Psoas muscle (tissue), 8 donors: ENCODE data around the gene PSD4. TPM values are rescaled to one million over a fixed set of nuclear protein-coding genes. Genes with fewer than 3 reads are reported as not detected.

Experiments
- ATAC-seq, 4 donors: fragments of 200-7000 bp; cut with Tn5 transposase; one replicate each; pipeline ENCODE4 v1.9.1; 2020; ENCODE audit warnings: moderate library complexity in 3 of 4, mild to moderate bottlenecking in 2 of 4
- DNase-seq, 2 donors: peaks; one replicate each; pipeline ENCODE4 v3.0.0-alpha.2; 2020
- H3K27ac ChIP-seq: fragments of 200-600 bp; one replicate; pipeline ENCODE4 v1.8.0; 2022
- H3K27me3 ChIP-seq, 3 donors: fragments of 200-600 bp in 1 of 3; one replicate each; pipeline versions ENCODE4 v1.6.1 to v1.8.0; 2013 to 2022; ENCODE audit warnings: low read length in 2 of 3, mild to moderate bottlenecking in 2 of 3, moderate library complexity in 1 of 3; ENCODE audit not compliant: insufficient read depth in 3 of 3
- H3K36me3 ChIP-seq, 2 donors: fragments of 200-600 bp in 1 of 2; one replicate each; pipeline versions ENCODE4 v1.6.1 to v1.8.0; 2013 to 2022; ENCODE audit warnings: low read depth in 1 of 2, mild to moderate bottlenecking in 1 of 2, moderate library complexity in 1 of 2; ENCODE audit not compliant: insufficient read depth in 1 of 2
- H3K4me1 ChIP-seq: fragments of 200-600 bp; one replicate; pipeline ENCODE4 v1.8.0; 2022
- H3K4me3 ChIP-seq: fragments of 200-600 bp; one replicate; pipeline ENCODE4 v1.8.0; 2022; ENCODE audit warnings: mild to moderate bottlenecking
- H3K9me3 ChIP-seq: fragments of 200-600 bp; one replicate; pipeline ENCODE4 v1.8.0; 2022
- WGBS, 3 donors: extraction: QIAGEN DNeasy Blood & Tissue Kit; methylation state at CpG; one replicate each; pipeline versions ENCODE4 v1.1.6 to v1.1.7; 2013; 5-methylcytosine and 5-hydroxymethylcytosine counted together
- intact Hi-C, 2 donors: fragments of 100-400 bp; cut with DNase I; formaldehyde crosslinking; loops; one replicate each; pipeline versions ENCODE4 v1.11.0 to v1.14.2; 2022
- polyA plus RNA-seq, 3 donors: library from polyadenylated mRNA; stranded (reverse); fragments of 200-250 nt; gene quantifications; one replicate each; pipeline ENCODE4 v1.2.3, GENCODE V29; 2013
- total RNA-seq, 4 donors: library from RNA; stranded (reverse); fragmentation: NEBNext Ultra II Directional in 2 of 4; extraction: Animal tissue kit (Norgen Biotek cat#: 25700) in 2 of 4; gene quantifications; one replicate each; pipeline versions ENCODE4 v1.2.1 to v1.2.4, GENCODE V29; 2021 to 2023
- TF ChIP-seq, protein P1 (sequence below): fragments of 200-600 bp; IDR thresholded peaks from one replicate; pipeline ENCODE4 v1.8.0; 2022; ENCODE audit warnings: antibody characterized with exemption
- donor health status: healthy with polysubstance abuse.
- donor health status: DM: no; HTN: no; CAD: no; lungs with moderate emphysema.
- donor health status: Bipolar disorder and iron deficiency.
- donor health status: healthy.
- donor health status: DM: yes; HTN: yes; CAD: no.
- donor health status: DM: no; HTN: no; CAD: no.
- donor health status: DM: no; HTN: no; CAD: no.
- donor health status: DM: yes; HTN: yes; CAD: no.

The PSD4 gene
- total and polyA plus RNA-seq, 7 donors, result 0.35 to 1.7 (median 0.87) TPM

GRCh38 chr2:113133704-113134598 lies 39.8 kb upstream of the PSD4 start:
- H3K27ac ChIP-seq, result no peak overlapping the region
- no peaks in the 10 kb centered on the region for H3K27me3 ChIP-seq
- no peak for ATAC-seq
- H3K4me3 ChIP-seq, result no peak overlapping the region
- H3K4me1 ChIP-seq, result no peaks in the 10 kb centered on the region
- no peaks in the 10 kb centered on the region for H3K9me3 ChIP-seq
- 63 to 67% (median 64%) methylated on average over 7 of the region's 7 CpGs for WGBS, 3 donors
- DNase-seq, result no peak
- TF ChIP-seq, protein P1, sequence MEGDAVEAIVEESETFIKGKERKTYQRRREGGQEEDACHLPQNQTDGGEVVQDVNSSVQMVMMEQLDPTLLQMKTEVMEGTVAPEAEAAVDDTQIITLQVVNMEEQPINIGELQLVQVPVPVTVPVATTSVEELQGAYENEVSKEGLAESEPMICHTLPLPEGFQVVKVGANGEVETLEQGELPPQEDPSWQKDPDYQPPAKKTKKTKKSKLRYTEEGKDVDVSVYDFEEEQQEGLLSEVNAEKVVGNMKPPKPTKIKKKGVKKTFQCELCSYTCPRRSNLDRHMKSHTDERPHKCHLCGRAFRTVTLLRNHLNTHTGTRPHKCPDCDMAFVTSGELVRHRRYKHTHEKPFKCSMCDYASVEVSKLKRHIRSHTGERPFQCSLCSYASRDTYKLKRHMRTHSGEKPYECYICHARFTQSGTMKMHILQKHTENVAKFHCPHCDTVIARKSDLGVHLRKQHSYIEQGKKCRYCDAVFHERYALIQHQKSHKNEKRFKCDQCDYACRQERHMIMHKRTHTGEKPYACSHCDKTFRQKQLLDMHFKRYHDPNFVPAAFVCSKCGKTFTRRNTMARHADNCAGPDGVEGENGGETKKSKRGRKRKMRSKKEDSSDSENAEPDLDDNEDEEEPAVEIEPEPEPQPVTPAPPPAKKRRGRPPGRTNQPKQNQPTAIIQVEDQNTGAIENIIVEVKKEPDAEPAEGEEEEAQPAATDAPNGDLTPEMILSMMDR, result no peak
- intact Hi-C loops, result loop anchor here in 1 of 2 donors (10.0 kb wide), 1 partner anchor 241 kb away; no protein-coding TSS in a partner anchor
- H3K36me3 ChIP-seq, result no peaks in the 10 kb centered on the region

GRCh38 chr2:113134717-113135116 lies 39.1 kb upstream of the PSD4 start:
- no peaks in the 10 kb centered on the region for H3K9me3 ChIP-seq
- H3K4me3 ChIP-seq, result no peak overlapping the region
- no peak overlapping the region for H3K27ac ChIP-seq
- H3K36me3 ChIP-seq, result no peaks in the 10 kb centered on the region
- TF ChIP-seq, protein P1, result no peak
- H3K27me3 ChIP-seq, result no peaks in the 10 kb centered on the region
- ATAC-seq (no peak), DNase-seq (no peak)
- intact Hi-C loops, result loop anchor here (5.0 to 10.0 kb wide), 4 partner anchors 63 to 258 kb away; no protein-coding TSS in a partner anchor
- no peaks in the 10 kb centered on the region for H3K4me1 ChIP-seq

- WGBS, 3 donors, result 75 to 89% (median 81%) methylated on average over 1 of the region's 1 CpG
- Histone ChIP-seq H3K27me3 (no peaks in the 10 kb centered on the region), H3K4me1 (no peaks in the 10 kb centered on the region), H3K27ac (no peak overlapping the region), H3K36me3 (no peaks in the 10 kb centered on the region), H3K9me3 (no peaks in the 10 kb centered on the region), H3K4me3 (no peak overlapping the region)
- DNase-seq, result no peak
- TF ChIP-seq, protein P1, result no peak
- intact Hi-C loops, result loop anchor here (5.0 to 10.0 kb wide), 4 partner anchors 62 to 257 kb away; no protein-coding TSS in a partner anchor
- ATAC-seq, result no peak
These were observed 38.5 kb upstream of the PSD4 start for GRCh38 chr2:113135317-113135716.

DNA sequence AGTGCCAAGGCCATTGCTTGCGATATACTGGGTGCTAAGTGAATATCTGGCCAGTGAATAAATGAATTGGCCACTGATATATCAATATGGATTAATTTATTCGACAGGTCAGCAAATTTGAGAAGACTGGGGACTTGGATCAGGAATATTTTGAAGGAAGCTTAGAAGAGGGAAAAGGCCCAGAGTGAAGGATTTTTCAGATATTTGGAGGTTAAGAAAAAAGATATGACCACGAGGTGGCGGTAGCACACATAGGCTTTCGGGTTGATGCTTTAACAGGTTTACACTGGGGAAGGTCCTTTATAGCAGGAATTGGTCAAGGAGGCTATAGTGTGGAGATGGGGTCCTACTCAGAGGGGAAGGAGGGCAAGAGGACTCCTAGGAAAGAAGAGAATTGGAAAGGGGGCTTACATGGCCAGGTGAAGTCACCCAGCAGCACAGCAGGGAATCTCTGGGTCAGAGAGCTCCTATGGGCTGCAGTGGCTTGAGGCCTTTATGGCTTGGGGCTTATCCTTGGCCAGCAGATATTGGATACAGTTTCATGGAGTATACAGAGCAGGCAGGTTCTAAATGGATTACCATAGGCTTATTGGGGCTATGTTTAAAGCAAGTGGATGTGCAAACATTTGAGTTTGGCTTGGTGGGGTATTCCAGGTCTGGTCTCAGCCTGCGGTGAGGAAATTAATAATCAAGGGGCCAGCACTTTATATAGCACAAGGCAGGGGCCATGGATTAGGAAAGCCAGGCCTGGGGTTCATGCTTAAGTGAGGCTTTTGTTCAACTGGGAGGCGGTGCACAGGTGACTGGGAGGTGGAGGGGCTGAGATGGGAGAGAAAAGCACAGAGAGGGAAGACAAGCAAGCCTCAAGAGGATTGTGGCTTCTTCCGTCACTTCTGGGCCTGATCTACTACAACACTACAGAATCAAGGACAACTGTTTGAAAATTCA lies 36.7 kb upstream of the PSD4 start:
- WGBS, 3 donors, result 52 to 54% (median 53%) methylated on average over 8 of the region's 8 CpGs

More for the DNA sequence above, 36.7 kb upstream of the PSD4 start:
- TF ChIP-seq, protein P1, result peak; percentile 35
- H3K36me3 ChIP-seq, result no peaks in the 10 kb centered on the region
- DNase-seq (no peak), ATAC-seq (no peak)
- H3K27me3 ChIP-seq, result no peaks in the 10 kb centered on the region
- no peaks in the 10 kb centered on the region for H3K9me3 ChIP-seq
- no peak overlapping the region for H3K27ac ChIP-seq
- H3K4me1 ChIP-seq, result no peaks in the 10 kb centered on the region
- H3K4me3 ChIP-seq, result no peak overlapping the region
- intact Hi-C loops, result loop anchor here (5.0 to 10.0 kb wide), 4 partner anchors 60 to 255 kb away; no protein-coding TSS in a partner anchor
